Astrocyte (in vitro differentiated cells and primary cell): ENCODE results near the gene KRT82. TPM values are rescaled to one million over a fixed set of nuclear protein-coding genes. Genes with fewer than 3 reads are reported as not detected.

Source experiments
- DNase-seq: peaks from one replicate; pipeline ENCODE4 v3.0.0-alpha.2; 2010; ENCODE audit warnings: low read depth
- FAIRE-seq: peaks from 2 replicates; lab custom pipeline; 2011; peaks lifted over from hg19 to GRCh38; lab: Jason Lieb, UNC
- H2AFZ ChIP-seq: 2 replicates; pipeline ENCODE4 v1.6.0; 2012; ENCODE audit warnings: low read depth, low read length, inconsistent platforms
- H3K27ac ChIP-seq: 2 replicates; pipeline ENCODE4 v1.5.1; 2011; ENCODE audit warnings: low read depth, low read length, inconsistent platforms
- H3K27me3 ChIP-seq: 2 replicates; pipeline ENCODE4 v1.6.0; 2011; ENCODE audit warnings: low read length, inconsistent platforms; ENCODE audit not compliant: insufficient read depth
- H3K36me3 ChIP-seq: 2 replicates; pipeline ENCODE4 v1.5.1; 2011; ENCODE audit warnings: low read length, inconsistent platforms; ENCODE audit not compliant: insufficient read depth
- H3K4me1 ChIP-seq: 2 replicates; pipeline ENCODE4 v1.5.1; 2011; ENCODE audit warnings: low read length, inconsistent platforms; ENCODE audit not compliant: insufficient read depth
- H3K4me2 ChIP-seq: 2 replicates; pipeline ENCODE4 v1.6.0; 2012; ENCODE audit warnings: low read length, inconsistent platforms
- H3K4me3 ChIP-seq: 2 replicates; pipeline ENCODE4 v1.5.1; 2011; ENCODE audit warnings: low read depth, mild to moderate bottlenecking, low read length, inconsistent platforms; ENCODE audit not compliant: insufficient read depth
- H3K79me2 ChIP-seq: 2 replicates; pipeline ENCODE4 v1.6.0; 2012; ENCODE audit warnings: mild to moderate bottlenecking, low read length, inconsistent platforms; ENCODE audit not compliant: insufficient read depth
- H3K9ac ChIP-seq: 2 replicates; pipeline ENCODE4 v1.6.0; 2012; ENCODE audit warnings: mild to moderate bottlenecking, low read length, inconsistent platforms
- H3K9me3 ChIP-seq: 2 replicates; pipeline ENCODE4 v1.5.1; 2012; ENCODE audit warnings: low read depth, mild to moderate bottlenecking, low read length, inconsistent platforms; ENCODE audit not compliant: insufficient read depth
- H4K20me1 ChIP-seq: 2 replicates; pipeline ENCODE4 v1.6.0; 2012; ENCODE audit warnings: low read length, inconsistent platforms; ENCODE audit not compliant: insufficient read depth
- H3K27ac Mint-ChIP-seq: one replicate; pipeline ENCODE4 v1.8.0; 2021; ENCODE audit warnings: mild to moderate bottlenecking, mixed read lengths; ENCODE audit not compliant: unreplicated experiment
- H3K27me3 Mint-ChIP-seq: one replicate; pipeline ENCODE4 v1.8.0; 2021; ENCODE audit warnings: low read depth, mixed read lengths; ENCODE audit not compliant: unreplicated experiment
- H3K36me3 Mint-ChIP-seq: one replicate; pipeline ENCODE4 v1.8.0; 2021; ENCODE audit warnings: low read depth, mixed read lengths; ENCODE audit not compliant: unreplicated experiment
- H3K4me1 Mint-ChIP-seq: one replicate; pipeline ENCODE4 v1.8.0; 2021; ENCODE audit warnings: low read depth, mixed read lengths; ENCODE audit not compliant: unreplicated experiment
- H3K4me3 Mint-ChIP-seq: one replicate; pipeline ENCODE4 v1.8.0; 2021; ENCODE audit warnings: mild to moderate bottlenecking, moderate library complexity, mixed read lengths; ENCODE audit not compliant: unreplicated experiment
- H3K9me3 Mint-ChIP-seq: one replicate; pipeline ENCODE4 v1.8.0; 2021; ENCODE audit warnings: mild to moderate bottlenecking, mixed read lengths; ENCODE audit not compliant: unreplicated experiment
- CTCF ChIP-seq: IDR thresholded peaks from 2 replicates; pipeline ENCODE4 v1.5.1; 2011; ENCODE audit warnings: low read depth, mild to moderate bottlenecking, inconsistent platforms, low read length, moderate library complexity; ENCODE audit not compliant: insufficient read depth
- EZH2 ChIP-seq: IDR thresholded peaks from 2 replicates; pipeline ENCODE4 v1.6.1; 2012; ENCODE audit warnings: mild to moderate bottlenecking, low read length, inconsistent platforms; ENCODE audit not compliant: insufficient read depth
- total RNA-seq: library from RNA; stranded (reverse); gene quantifications from 2 replicates; pipeline ENCODE4 v1.2.1, GENCODE V29; 2021

Gene KRT82
- total RNA-seq, 1 donor from 2014 or later = not detected

GRCh38 chr12:52433501-52434080 lies 27.5 kb upstream of the KRT82 start:
- Mint-ChIP-seq H3K27me3 (peaks cover 50% of the 10 kb centered on the region), H3K36me3 (peaks cover under 1% of the 10 kb centered on the region), H3K27ac (no peak overlapping the region), H3K9me3 (peaks cover 6% of the 10 kb centered on the region), H3K4me3 (no peak overlapping the region), H3K4me1 (peaks cover 24% of the 10 kb centered on the region)
- H3K4me1 ChIP-seq = peaks cover 11% of the 10 kb centered on the region
- peaks cover 23% of the 10 kb centered on the region for H3K27me3 ChIP-seq
- no peaks in the 10 kb centered on the region for H4K20me1 ChIP-seq
- H3K4me3 ChIP-seq = no peak overlapping the region
- no peaks in the 10 kb centered on the region for H3K79me2 ChIP-seq
- TF ChIP-seq CTCF (no peak), EZH2 (no peak)
- H3K9ac ChIP-seq = no peak overlapping the region
- no peak overlapping the region for H3K27ac ChIP-seq
- FAIRE-seq (no peak), DNase-seq (no peak)
- H3K36me3 ChIP-seq = no peaks in the 10 kb centered on the region
- no peak overlapping the region for H3K4me2 ChIP-seq
- H2AFZ ChIP-seq = no peak overlapping the region
- no peaks in the 10 kb centered on the region for H3K9me3 ChIP-seq

GRCh38 chr12:52432559-52433207 lies 26.5 kb upstream of the KRT82 start:
- H3K27ac ChIP-seq = no peak overlapping the region
- H4K20me1 ChIP-seq = no peaks in the 10 kb centered on the region
- no peak overlapping the region for H2AFZ ChIP-seq
- no peaks in the 10 kb centered on the region for H3K36me3 ChIP-seq
- Mint-ChIP-seq H3K4me3 (no peak overlapping the region), H3K9me3 (peaks cover 6% of the 10 kb centered on the region), H3K36me3 (peaks cover 3% of the 10 kb centered on the region), H3K4me1 (peaks cover 24% of the 10 kb centered on the region), H3K27me3 (peaks cover 53% of the 10 kb centered on the region), H3K27ac (no peak overlapping the region)
- peaks cover 11% of the 10 kb centered on the region for H3K4me1 ChIP-seq
- FAIRE-seq (no peak), DNase-seq (no peak)
- no peak overlapping the region for H3K9ac ChIP-seq
- H3K27me3 ChIP-seq = peaks cover 24% of the 10 kb centered on the region
- no peak overlapping the region for H3K4me3 ChIP-seq
- no peak overlapping the region for H3K4me2 ChIP-seq
- TF ChIP-seq EZH2 (no peak), CTCF (no peak)
- no peaks in the 10 kb centered on the region for H3K79me2 ChIP-seq
- no peaks in the 10 kb centered on the region for H3K9me3 ChIP-seq

GRCh38 chr12:52428121-52428520 lies 22.0 kb upstream of the KRT82 start:
- Histone ChIP-seq H3K9ac (no peak overlapping the region), H2AFZ (no peak overlapping the region), H3K9me3 (no peaks in the 10 kb centered on the region), H3K4me1 (no peaks in the 10 kb centered on the region), H3K4me3 (no peak overlapping the region), H3K27ac (no peak overlapping the region), H3K79me2 (no peaks in the 10 kb centered on the region), H4K20me1 (no peaks in the 10 kb centered on the region), H3K36me3 (no peaks in the 10 kb centered on the region), H3K27me3 (peaks cover 27% of the 10 kb centered on the region), H3K4me2 (no peak overlapping the region)
- DNase-seq = no peak
- Mint-ChIP-seq H3K27me3 (peaks cover 64% of the 10 kb centered on the region), H3K9me3 (peaks cover 6% of the 10 kb centered on the region), H3K27ac (no peak overlapping the region), H3K36me3 (peaks cover 3% of the 10 kb centered on the region), H3K4me1 (peaks cover 4% of the 10 kb centered on the region), H3K4me3 (no peak overlapping the region)
- TF ChIP-seq CTCF = no peak
- TF ChIP-seq EZH2 = no peak
- no peak for FAIRE-seq
